ENCODE results near the gene HNF4A.

HNF4A gene

GRCh38 chr20:44407402-44408184 lies 52.1 kb downstream of the HNF4A start:
- no peak for DNase-seq

- no peak for DNase-seq
Observed at GRCh38 chr20:44409132-44409600, 53.7 kb downstream of the HNF4A start.

GRCh38 chr20:44410583-44411019 lies 55.1 kb downstream of the HNF4A start:
- no peak for DNase-seq

GRCh38 chr20:44411020-44411756 lies 55.7 kb downstream of the HNF4A start:
- no peak for DNase-seq

DNA sequence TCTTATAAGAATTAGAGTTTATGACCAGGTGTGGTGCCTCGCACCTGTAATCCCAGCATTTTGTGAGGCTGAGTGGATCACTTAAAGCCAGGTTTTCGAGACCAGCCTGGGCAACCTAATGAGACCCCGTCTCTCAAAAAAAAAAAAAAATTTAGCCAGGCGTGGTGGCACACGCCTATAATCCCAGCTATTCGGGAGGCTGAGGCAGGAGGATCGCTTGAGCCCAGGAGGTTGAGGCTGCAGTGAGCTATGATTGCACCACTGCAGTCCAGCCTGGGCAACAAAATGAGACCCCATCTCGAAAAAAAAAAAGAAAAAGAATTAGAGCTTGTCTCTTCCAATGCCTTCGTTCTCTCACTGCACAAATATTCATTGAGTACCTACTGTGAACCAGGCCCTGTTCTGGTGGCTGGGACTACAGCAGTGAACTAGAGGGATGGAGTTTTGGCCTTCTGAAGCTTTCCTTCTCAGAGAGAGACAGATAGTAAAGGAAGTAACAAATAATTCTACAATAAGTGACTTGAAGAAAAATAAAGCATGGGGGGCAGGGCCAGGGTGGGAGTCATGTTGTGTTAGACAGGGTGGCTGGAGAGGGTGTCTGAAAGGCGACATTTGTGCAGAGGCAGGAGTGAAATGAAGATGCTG lies 56.4 kb downstream of the HNF4A start:
- DNase-seq: no peak

DNA sequence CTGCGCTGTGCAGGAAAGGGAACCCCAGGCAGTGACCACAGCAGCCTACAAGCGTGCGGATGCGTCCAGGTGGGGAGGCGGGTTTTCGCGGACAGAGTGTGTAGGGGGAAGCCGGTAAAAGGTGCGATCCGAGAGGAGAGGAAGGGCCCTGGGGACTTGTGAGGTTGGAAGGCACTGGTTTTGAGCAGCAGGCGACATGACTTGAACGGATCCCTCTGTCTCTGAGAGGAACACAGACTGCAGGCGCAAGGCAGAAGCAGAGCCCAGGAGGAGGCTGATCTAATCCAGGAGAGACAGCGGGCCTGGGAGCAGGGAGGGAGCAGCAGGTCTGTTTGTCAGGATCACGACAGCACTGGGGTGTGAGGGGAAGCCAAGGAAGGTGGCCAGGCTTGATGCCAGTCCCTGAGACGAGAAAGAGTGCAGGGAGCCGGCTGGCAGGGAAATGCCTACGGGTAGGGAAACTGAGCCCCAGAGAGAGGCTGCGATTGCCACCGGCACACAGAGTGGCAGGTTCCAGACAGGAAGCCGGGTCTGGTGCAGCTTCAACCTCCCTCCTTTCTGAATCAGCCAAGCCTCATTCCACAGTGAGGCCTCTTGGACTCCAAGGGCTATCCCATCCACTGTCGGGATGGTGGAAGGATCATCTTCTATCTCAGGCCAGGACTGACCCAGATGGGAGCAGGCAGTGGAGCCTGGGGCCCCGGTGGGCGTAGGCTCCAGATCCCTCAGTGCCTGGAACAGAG lies 57.1 kb downstream of the HNF4A start:
- no peak for DNase-seq

- DNase-seq: no peak
Observed at GRCh38 chr20:44413575-44414345, 58.3 kb downstream of the HNF4A start.

DNA sequence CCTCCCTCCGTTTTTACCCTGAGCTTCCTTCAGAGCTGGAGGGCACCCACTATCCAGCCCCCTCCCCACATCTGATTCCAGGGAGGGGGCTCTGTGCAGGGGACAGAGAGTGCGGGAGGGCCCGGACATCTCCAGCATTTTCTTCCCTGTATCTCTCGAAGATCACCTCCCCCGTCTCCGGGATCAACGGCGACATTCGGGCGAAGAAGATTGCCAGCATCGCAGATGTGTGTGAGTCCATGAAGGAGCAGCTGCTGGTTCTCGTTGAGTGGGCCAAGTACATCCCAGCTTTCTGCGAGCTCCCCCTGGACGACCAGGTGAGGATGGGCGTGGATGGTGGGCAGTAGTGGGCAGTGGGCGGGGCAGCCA lies 58.8 kb downstream of the HNF4A start:
- no peak for DNase-seq

DNA sequence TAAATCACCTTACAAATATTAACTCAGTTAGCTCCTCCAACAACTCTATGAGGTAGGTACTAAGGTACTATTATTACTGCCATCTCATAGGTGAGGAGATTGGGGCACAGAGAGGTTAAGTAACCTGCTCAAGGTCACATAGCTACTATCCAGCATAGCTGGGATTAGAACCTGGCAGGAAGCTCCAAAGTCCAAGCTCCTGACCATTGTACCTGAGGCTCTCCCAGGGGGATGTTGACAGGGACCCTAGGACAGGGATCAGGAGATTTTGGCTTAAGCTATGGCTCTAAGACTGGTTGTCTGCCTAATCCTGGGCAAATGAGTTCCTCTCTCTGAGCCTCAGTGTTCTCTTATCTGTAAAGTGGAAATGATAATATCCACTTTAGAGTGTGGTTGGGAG lies 59.3 kb downstream of the HNF4A start:
- DNase-seq: no peak

DNA sequence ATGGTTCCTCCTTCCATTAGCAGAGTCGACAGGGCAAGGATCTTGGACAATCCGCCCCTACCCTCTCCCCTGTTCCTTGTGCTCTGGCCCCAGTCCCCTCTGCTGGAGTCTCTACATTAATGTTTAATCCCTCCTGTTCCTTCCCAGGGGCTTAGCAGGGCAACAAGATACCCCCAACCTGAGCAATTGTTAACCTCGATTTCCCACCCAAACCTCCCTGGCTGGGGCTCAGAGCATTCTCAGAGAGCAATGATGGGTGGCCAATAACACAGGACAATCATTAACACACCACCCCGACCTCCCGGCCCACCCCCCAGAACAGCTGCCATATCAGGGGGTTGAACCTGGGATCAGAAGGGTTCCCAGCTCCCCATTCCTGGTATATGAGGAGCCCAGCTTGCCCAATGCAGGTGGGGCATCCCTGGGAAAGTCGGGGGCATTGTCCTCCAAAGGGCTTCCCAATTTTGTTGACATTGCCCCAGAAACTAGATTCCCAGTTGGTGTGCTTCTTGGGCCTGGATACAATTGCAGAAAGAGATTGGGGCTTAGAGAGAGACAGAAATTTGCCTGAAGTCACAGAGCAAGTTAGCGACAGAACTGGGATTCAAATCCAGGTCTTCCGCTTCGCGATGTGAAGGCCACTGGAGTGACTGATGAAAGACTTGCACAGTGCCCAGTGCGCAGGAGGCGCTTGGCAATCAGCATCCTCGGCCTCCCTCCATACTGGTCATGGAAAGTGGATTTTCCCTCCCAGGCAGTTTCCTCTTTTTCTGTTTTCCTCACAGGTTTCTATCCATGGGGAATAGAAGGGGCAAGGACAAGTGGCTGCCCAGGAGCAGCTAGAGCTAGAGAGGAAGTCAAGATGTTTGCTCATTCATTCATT lies 60.6 kb downstream of the HNF4A start:
- no peak for DNase-seq

DNA sequence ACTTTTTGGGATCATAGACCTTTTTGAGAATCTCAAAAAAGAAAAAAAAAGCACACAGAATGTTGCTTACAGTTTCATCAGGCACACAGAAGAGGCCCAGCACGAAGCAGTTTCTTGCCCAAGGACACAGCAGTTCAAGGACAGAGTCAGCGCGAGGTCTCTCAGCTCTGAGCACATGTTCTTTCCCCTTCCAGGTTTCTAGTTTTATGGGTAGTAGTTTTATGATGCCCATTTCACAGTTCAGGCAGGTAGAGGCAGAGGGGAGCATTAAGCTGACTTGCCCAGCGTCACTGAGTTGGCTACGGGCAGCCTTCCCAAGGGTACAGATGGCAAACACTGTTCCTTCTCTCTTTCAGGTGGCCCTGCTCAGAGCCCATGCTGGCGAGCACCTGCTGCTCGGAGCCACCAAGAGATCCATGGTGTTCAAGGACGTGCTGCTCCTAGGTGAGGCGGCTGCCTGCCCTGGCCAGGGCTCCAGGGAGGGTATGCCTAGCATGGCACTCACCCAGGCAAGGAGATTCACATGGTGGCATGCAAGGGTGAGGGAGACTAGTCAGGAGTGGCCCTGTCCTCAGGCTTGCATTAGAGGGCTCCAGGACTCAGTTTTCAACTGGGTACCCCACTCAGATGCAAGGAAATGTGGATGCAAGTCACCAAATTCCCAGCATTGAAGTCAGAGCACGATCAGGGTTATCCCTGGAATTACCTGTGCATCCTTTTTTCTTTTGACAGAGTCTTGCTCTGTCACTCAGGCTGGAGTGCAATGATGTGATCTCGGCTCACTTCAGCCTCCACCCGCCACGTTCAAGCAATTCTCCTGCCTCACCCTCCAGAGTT lies 62.8 kb downstream of the HNF4A start:
- no peak for DNase-seq

- no peak for DNase-seq
Observed at GRCh38 chr20:44419131-44419844, 63.8 kb downstream of the HNF4A start.

DNA sequence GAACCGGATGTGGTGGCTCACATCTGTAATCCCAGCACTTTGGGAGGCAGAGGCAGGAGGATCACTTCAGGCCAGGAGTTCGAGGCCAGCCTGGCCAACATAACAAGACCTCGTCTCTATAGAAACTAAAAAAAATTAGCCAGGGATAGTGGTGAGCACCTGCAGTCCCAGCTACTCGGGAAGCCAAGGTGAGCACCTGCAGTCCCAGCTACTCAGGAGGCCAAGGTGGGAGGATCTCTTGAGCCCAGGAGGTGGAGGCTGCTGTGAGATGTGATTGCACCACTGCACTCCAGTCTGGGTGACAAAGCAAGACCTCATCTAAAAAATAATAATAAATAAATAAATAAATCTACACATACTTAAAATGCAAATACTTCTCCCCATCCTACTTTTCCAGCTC lies 65.0 kb downstream of the HNF4A start:
- no peak for DNase-seq

DNA sequence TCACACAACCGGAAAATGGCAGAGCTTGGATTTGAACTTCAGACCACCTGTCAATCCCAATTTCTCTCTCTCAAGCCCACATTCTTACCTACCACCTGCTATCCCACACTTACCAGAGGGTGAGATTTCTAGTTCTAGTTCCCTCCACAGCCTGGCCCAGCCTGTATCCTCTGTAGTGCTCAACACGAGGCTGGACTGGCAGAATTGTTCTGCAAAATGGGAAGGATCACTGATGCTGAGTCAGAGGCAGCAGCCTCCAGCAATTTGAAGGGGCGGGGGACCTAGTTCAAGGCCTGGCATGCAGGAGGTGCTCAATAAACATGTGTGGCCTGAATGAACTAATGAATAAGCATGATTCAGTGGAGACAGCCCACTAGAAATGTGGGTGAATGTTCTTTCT lies 66.6 kb downstream of the HNF4A start:
- no peak for DNase-seq

- DNase-seq: no peak
Observed at GRCh38 chr20:44423480-44423879, 68.0 kb downstream of the HNF4A start.

DNA sequence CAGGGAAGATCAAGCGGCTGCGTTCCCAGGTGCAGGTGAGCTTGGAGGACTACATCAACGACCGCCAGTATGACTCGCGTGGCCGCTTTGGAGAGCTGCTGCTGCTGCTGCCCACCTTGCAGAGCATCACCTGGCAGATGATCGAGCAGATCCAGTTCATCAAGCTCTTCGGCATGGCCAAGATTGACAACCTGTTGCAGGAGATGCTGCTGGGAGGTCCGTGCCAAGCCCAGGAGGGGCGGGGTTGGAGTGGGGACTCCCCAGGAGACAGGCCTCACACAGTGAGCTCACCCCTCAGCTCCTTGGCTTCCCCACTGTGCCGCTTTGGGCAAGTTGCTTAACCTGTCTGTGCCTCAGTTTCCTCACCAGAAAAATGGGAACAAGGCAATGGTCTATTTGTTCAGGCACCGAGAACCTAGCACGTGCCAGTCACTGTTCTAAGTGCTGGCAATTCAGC lies 68.6 kb downstream of the HNF4A start:
- no peak for DNase-seq

GRCh38 chr20:44425923-44426322 lies 70.4 kb downstream of the HNF4A start:
- DNase-seq: no peak

GRCh38 chr20:44426879-44427790 lies 71.6 kb downstream of the HNF4A start:
- no peak for DNase-seq

Measured in DMS 273 treated with DMSO at 0.1 percent for 48 hours (cell line).